Measurements from ENCODE around the gene C10orf143.

- TF ChIP-seq CTCF (conservative IDR thresholded peaks at IDR 0.05; ENCODE audit: low read depth in 2 of 2) (no peak), EZH2phosphoT487 (IDR thresholded peaks at IDR 0.05; ENCODE audit: unreplicated experiment) (no peak), REST (IDR thresholded peaks at IDR 0.05; ENCODE audit: unreplicated experiment) (no peak), POLR2AphosphoS5 (IDR thresholded peaks at IDR 0.05; ENCODE audit: low read depth) (no peak), EZH2 (IDR thresholded peaks at IDR 0.05; ENCODE audit: low read depth, unreplicated experiment) (no peak), JUNB (IDR thresholded peaks at IDR 0.05; ENCODE audit: unreplicated experiment) (no peak), CREB1 (CRISPR knock-in tag; IDR thresholded peaks at IDR 0.05; ENCODE audit: low read depth) (no peak), ETS1 (IDR thresholded peaks at IDR 0.05) (no peak), ZNF462 (CRISPR knock-in tag; IDR thresholded peaks at IDR 0.05) (no peak), ZNF114 (CRISPR knock-in tag; IDR thresholded peaks at IDR 0.05) (no peak), STAT1 (IDR thresholded peaks at IDR 0.05; ENCODE audit: unreplicated experiment) (no peak)
Observed at GRCh38 chr10:130112821-130113220, 2.2 kb upstream of the C10orf143 start.

Measured in GM23338 (cell line).